ENCODE results near the gene RAPGEF5. TPM values are rescaled to one million over a fixed set of nuclear protein-coding genes. Genes with fewer than 3 reads are reported as not detected.

RAPGEF5 gene
- polyA plus RNA-seq, 1 of the 3 experiments (the other 2 are of a cell fraction) = 1.2 TPM

DNA sequence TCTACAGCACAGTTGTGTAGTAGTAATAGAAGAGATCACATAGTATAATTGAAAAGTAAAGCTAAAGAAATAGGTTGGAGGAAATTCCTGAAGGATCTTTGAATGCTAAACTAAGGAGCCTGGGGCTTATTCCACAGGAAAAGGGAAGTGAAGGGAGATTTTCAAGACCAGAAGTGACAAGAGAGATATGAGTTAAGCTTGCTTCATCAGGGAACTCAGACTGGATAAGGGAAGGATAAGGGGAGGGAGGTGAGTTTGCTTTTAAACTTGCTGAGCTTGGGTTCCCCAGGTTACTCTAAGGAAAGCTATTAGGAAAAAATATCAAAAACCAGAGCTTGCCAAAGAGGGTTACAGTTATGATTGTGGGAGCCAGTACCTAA, 182.4 kb downstream of the RAPGEF5 start (continued):
- TF ChIP-seq USF2 (IDR thresholded peaks at IDR 0.05; ENCODE audit: borderline replicate concordance, low read depth, low read length) (no peak), TCF12 (IDR thresholded peaks at IDR 0.05) (no peak), NRF1 (IDR thresholded peaks at IDR 0.05; ENCODE audit: low read depth, low read length) (no peak), NFIC (IDR thresholded peaks at IDR 0.05; ENCODE audit: borderline replicate concordance) (no peak), FOSL2 (IDR thresholded peaks at IDR 0.05; ENCODE audit: borderline replicate concordance, low read depth) (no peak)

DNA sequence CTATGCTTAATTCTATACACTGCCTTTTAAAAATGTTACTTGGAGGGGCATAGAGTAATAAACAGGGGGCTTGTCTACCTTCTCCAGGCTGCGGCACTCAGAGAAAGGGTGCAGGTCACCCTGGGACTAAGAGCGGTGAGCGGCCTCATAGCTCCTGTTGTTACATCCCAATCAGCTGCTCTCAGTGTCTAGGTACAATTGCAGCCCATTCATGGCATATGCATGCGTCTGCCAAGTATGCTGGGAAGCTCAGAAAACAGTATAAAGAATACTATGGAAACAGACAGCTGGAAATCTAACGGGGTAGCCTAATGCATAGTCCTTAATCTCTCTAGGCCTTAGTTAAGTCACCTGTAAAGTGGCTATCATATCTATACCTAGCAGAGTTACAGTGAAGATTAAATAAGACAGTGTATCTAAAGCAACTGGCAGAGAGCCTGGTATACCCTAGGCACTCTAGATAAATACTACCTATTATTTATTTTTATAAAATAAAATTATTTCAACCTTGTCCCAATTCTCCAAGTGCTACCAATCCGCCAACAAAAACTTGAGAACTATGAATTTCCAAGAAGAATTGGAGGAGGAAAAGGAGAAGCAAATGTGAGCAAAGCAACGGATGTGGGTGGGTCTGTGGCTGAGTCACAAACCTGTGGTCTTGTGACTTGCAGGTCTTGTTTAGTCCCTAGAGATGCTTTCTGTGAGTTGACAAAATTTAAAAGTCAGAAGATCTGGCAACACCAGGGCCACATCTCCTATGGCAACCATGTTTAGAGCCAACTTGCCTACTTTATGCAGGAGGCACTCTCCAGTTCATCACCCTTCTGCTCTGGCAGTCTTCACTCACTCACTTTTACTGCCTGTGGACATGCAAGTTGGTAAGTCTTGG, 183.0 kb downstream of the RAPGEF5 start:
- WGBS (ENCODE audit: low lambda C conversion rate) = 86% methylated on average over 7 of the region's 7 CpGs
- Histone ChIP-seq H2AFZ (ENCODE audit: low read depth) (no peak overlapping the region), H3K4me1 (ENCODE audit: control insufficient read depth in 1 of 2, insufficient read depth in 2 of 2, low read depth in 1 of 2, low read length in 1 of 2) (no peaks in the 10 kb centered on the region), H3K27ac (ENCODE audit: low read depth in 2 of 2, low read length in 1 of 2) (no peak overlapping the region), H3K36me3 (replicated peaks in 1 of 2; ENCODE audit: control insufficient read depth in 1 of 2, insufficient read depth in 2 of 2, low read length in 1 of 2) (no peaks in the 10 kb centered on the region), H3K9me3 (no peaks in the 10 kb centered on the region), H3K4me3 (ENCODE audit: low read depth in 2 of 2, low read length in 1 of 2) (no peak overlapping the region), H3K79me2 (ENCODE audit: insufficient read depth) (no peaks in the 10 kb centered on the region), H3K27me3 (ENCODE audit: insufficient read depth) (no peaks in the 10 kb centered on the region), H3K4me2 (no peak overlapping the region), H4K20me1 (ENCODE audit: insufficient read depth) (no peaks in the 10 kb centered on the region), H3K9me2 (no peaks in the 10 kb centered on the region; the same call in 1 of the 2 replicates), H3K9ac (no peak overlapping the region), H3F3A (replicated peaks; ENCODE audit: insufficient read depth) (no peaks in the 10 kb centered on the region)
- POLR2A ChIA-PET = no interaction called here
- DNase-seq = no peak
- CTCF ChIA-PET = interaction anchor here (0.9 to 2.4 kb wide), 5 partner anchors 12 to 63 kb away, joined by 3 to 6 read pairs (median 3); no protein-coding TSS in a partner anchor
- no peak for TF ChIP-seq NRF1 (IDR thresholded peaks at IDR 0.05; ENCODE audit: low read depth, low read length)
- no peak for TF ChIP-seq YY1 (IDR thresholded peaks at IDR 0.05; ENCODE audit: low read depth)
- TF ChIP-seq IRF3 (IDR thresholded peaks at IDR 0.05; ENCODE audit: low read depth, low read length) = no peak
- TF ChIP-seq EP300 (IDR thresholded peaks at IDR 0.05; ENCODE audit: borderline replicate concordance in 1 of 2, low read depth in 1 of 2, low read length in 1 of 2) = no peak
- TF ChIP-seq MXI1 (IDR thresholded peaks at IDR 0.05; ENCODE audit: low read depth, low read length) = no peak
- no peak for TF ChIP-seq FOXM1 (IDR thresholded peaks at IDR 0.05; ENCODE audit: low read depth)
- TF ChIP-seq CHD2 (IDR thresholded peaks at IDR 0.05; ENCODE audit: low read length, partially characterized antibody) = no peak
- TF ChIP-seq RAD21 (IDR thresholded peaks at IDR 0.05; ENCODE audit: low read length) = no peak
- TF ChIP-seq NFIC (IDR thresholded peaks at IDR 0.05; ENCODE audit: borderline replicate concordance) = no peak
- no peak for TF ChIP-seq FOSL2 (IDR thresholded peaks at IDR 0.05; ENCODE audit: borderline replicate concordance, low read depth)
